Liver (tissue), 3 donors: Measurements from ENCODE around the gene KLK7.

ENCODE experiments used
- CTCF ChIP-seq: fragments of 150-350 bp; IDR thresholded peaks from 2 replicates; pipeline ENCODE4 v1.5.1; 2017; ENCODE audit warnings: improper control_type of control experiment, low read depth, low read length; ENCODE audit not compliant: missing input control
- TAF1 ChIP-seq: conservative IDR thresholded peaks from 2 replicates; pipeline ENCODE4 v1.6.1; 2016; ENCODE audit warnings: antibody characterized with exemption, mild to moderate bottlenecking
- donor health status: healthy.
- donor health status: healthy.

GRCh38 chr19:50994129-50994528 lies 10.4 kb upstream of the KLK7 start:
- TF ChIP-seq TAF1 (no peak), CTCF (no peak)
